ENCODE results near the gene CEP70.
"Not testable (repeated sequence)": the region's sequence is repeated elsewhere in the genome, so short reads cannot be mapped to it uniquely, and the experiment has no call there.

Gene CEP70

GRCh38 chr3:138601661-138602060 lies 7.6 kb upstream of the CEP70 start:
- H3K4me1 Mint-ChIP-seq (ENCODE audit: low read depth): peaks cover 21% of the 10 kb centered on the region
- intact Hi-C loops (cut with micrococcal nuclease); H3K27me3 Mint-ChIP-seq; H3K36me3 Mint-ChIP-seq (ENCODE audit: low read depth); H3K4me3 Mint-ChIP-seq; H3K9me3 Mint-ChIP-seq; H3K27ac Mint-ChIP-seq: not testable (repeated sequence)

GRCh38 chr3:138600100-138600745 lies 6.2 kb upstream of the CEP70 start:
- intact Hi-C loops (cut with micrococcal nuclease): no loop called here
- H3K27me3 Mint-ChIP-seq: peaks cover 8% of the 10 kb centered on the region
- peaks cover 21% of the 10 kb centered on the region for H3K4me1 Mint-ChIP-seq (ENCODE audit: low read depth)
- H3K9me3 Mint-ChIP-seq: peaks cover 6% of the 10 kb centered on the region
- H3K4me3 Mint-ChIP-seq: no peak overlapping the region
- H3K36me3 Mint-ChIP-seq (ENCODE audit: low read depth): no peaks in the 10 kb centered on the region
- no peak overlapping the region for H3K27ac Mint-ChIP-seq

GRCh38 chr3:138598534-138598933 lies 4.5 kb upstream of the CEP70 start:
- Mint-ChIP-seq H3K4me3 (no peak overlapping the region), H3K27ac (no peak overlapping the region), H3K4me1 (ENCODE audit: low read depth) (peaks cover 31% of the 10 kb centered on the region), H3K27me3 (peaks cover 19% of the 10 kb centered on the region), H3K9me3 (peaks cover 6% of the 10 kb centered on the region), H3K36me3 (ENCODE audit: low read depth) (no peaks in the 10 kb centered on the region)
- intact Hi-C loops (cut with micrococcal nuclease): loop anchor here (10.0 kb wide), 1 partner anchor 96 kb away; no protein-coding TSS in a partner anchor

GRCh38 chr3:138597186-138597976 lies 3.3 kb upstream of the CEP70 start:
- H3K4me3 Mint-ChIP-seq: not testable (repeated sequence)

GRCh38 chr3:138594935-138595610 lies 1.0 kb upstream of the CEP70 start:
- Mint-ChIP-seq H3K4me3 (peak overlapping the region; percentile 80), H3K27ac (peak overlapping the region; percentile 64), H3K27me3 (peaks cover 22% of the 10 kb centered on the region), H3K36me3 (ENCODE audit: low read depth) (no peaks in the 10 kb centered on the region), H3K4me1 (ENCODE audit: low read depth) (peaks cover 16% of the 10 kb centered on the region), H3K9me3 (peaks cover 6% of the 10 kb centered on the region)
- intact Hi-C loops (cut with micrococcal nuclease): loop anchor here (1.0 to 10.0 kb wide), 3 partner anchors 100 to 342 kb away; no protein-coding TSS in a partner anchor

More at GRCh38 chr3:138597186-138597976, 3.3 kb upstream of the CEP70 start:
- not testable (repeated sequence) for H3K27ac Mint-ChIP-seq; H3K36me3 Mint-ChIP-seq (ENCODE audit: low read depth); H3K9me3 Mint-ChIP-seq
- intact Hi-C loops (cut with micrococcal nuclease): loop anchor here (10.0 kb wide), 1 partner anchor 97 kb away; no protein-coding TSS in a partner anchor
- H3K4me1 Mint-ChIP-seq (ENCODE audit: low read depth): peaks cover 31% of the 10 kb centered on the region
- H3K27me3 Mint-ChIP-seq: peaks cover 26% of the 10 kb centered on the region

GRCh38 chr3:138593488-138594149 lies 441 bp downstream of the CEP70 start:
- Mint-ChIP-seq H3K4me3 (peak overlapping the region; percentile 80), H3K27ac (no peak overlapping the region), H3K36me3 (ENCODE audit: low read depth) (no peaks in the 10 kb centered on the region), H3K9me3 (peaks cover 4% of the 10 kb centered on the region), H3K4me1 (ENCODE audit: low read depth) (peaks cover 16% of the 10 kb centered on the region), H3K27me3 (peaks cover 22% of the 10 kb centered on the region)
- intact Hi-C loops (cut with micrococcal nuclease): loop anchor here (1.0 to 10.0 kb wide), 3 partner anchors 101 to 344 kb away; no protein-coding TSS in a partner anchor

GRCh38 chr3:138591392-138591791 lies 2.7 kb downstream of the CEP70 start:
- H3K27me3 Mint-ChIP-seq: peaks cover 22% of the 10 kb centered on the region
- H3K36me3 Mint-ChIP-seq (ENCODE audit: low read depth): no peaks in the 10 kb centered on the region
- H3K4me3 Mint-ChIP-seq: no peak overlapping the region
- H3K4me1 Mint-ChIP-seq (ENCODE audit: low read depth): peaks cover 16% of the 10 kb centered on the region
- H3K9me3 Mint-ChIP-seq: no peaks in the 10 kb centered on the region
- intact Hi-C loops (cut with micrococcal nuclease): loop anchor here (5.0 to 10.0 kb wide), 2 partner anchors 103 to 346 kb away; no protein-coding TSS in a partner anchor
- H3K27ac Mint-ChIP-seq: no peak overlapping the region

GRCh38 chr3:138588445-138588844 lies 5.6 kb downstream of the CEP70 start:
- H3K27ac Mint-ChIP-seq: no peak overlapping the region
- H3K4me1 Mint-ChIP-seq (ENCODE audit: low read depth): peaks cover 7% of the 10 kb centered on the region
- H3K36me3 Mint-ChIP-seq (ENCODE audit: low read depth): no peaks in the 10 kb centered on the region
- peaks cover 13% of the 10 kb centered on the region for H3K27me3 Mint-ChIP-seq
- H3K4me3 Mint-ChIP-seq: no peak overlapping the region
- no peaks in the 10 kb centered on the region for H3K9me3 Mint-ChIP-seq
- intact Hi-C loops (cut with micrococcal nuclease): no loop called here

GRCh38 chr3:138587374-138587773 lies 6.7 kb downstream of the CEP70 start:
- Mint-ChIP-seq H3K9me3 (no peaks in the 10 kb centered on the region), H3K4me3 (no peak overlapping the region), H3K27ac (no peak overlapping the region), H3K27me3 (peaks cover 8% of the 10 kb centered on the region), H3K4me1 (ENCODE audit: low read depth) (peaks cover 7% of the 10 kb centered on the region), H3K36me3 (ENCODE audit: low read depth) (no peaks in the 10 kb centered on the region)
- intact Hi-C loops (cut with micrococcal nuclease): no loop called here

- H3K36me3 Mint-ChIP-seq (ENCODE audit: low read depth): no peaks in the 10 kb centered on the region
- H3K4me1 Mint-ChIP-seq (ENCODE audit: low read depth): peaks cover 6% of the 10 kb centered on the region
- peaks cover 10% of the 10 kb centered on the region for H3K9me3 Mint-ChIP-seq
- H3K27ac Mint-ChIP-seq: no peak overlapping the region
- H3K27me3 Mint-ChIP-seq: peaks cover 59% of the 10 kb centered on the region
- no peak overlapping the region for H3K4me3 Mint-ChIP-seq
- intact Hi-C loops (cut with micrococcal nuclease): no loop called here
These were observed 15.0 kb downstream of the CEP70 start for GRCh38 chr3:138578961-138579574.

GRCh38 chr3:138578141-138578540 lies 15.9 kb downstream of the CEP70 start:
- peaks cover 6% of the 10 kb centered on the region for H3K4me1 Mint-ChIP-seq (ENCODE audit: low read depth)

GRCh38 chr3:138573138-138573537 lies 20.9 kb downstream of the CEP70 start:
- Mint-ChIP-seq H3K27me3 (peaks cover 32% of the 10 kb centered on the region), H3K36me3 (ENCODE audit: low read depth) (no peaks in the 10 kb centered on the region), H3K27ac (no peak overlapping the region), H3K4me3 (no peak overlapping the region), H3K9me3 (peaks cover 23% of the 10 kb centered on the region), H3K4me1 (ENCODE audit: low read depth) (peaks cover under 1% of the 10 kb centered on the region)
- intact Hi-C loops (cut with micrococcal nuclease): no loop called here

More at GRCh38 chr3:138578141-138578540, 15.9 kb downstream of the CEP70 start:
- Mint-ChIP-seq H3K27me3 (peaks cover 59% of the 10 kb centered on the region), H3K4me3 (no peak overlapping the region), H3K27ac (no peak overlapping the region), H3K9me3 (peaks cover 19% of the 10 kb centered on the region), H3K36me3 (ENCODE audit: low read depth) (no peaks in the 10 kb centered on the region)
- intact Hi-C loops (cut with micrococcal nuclease): no loop called here

- H3K36me3 Mint-ChIP-seq (ENCODE audit: low read depth); intact Hi-C loops (cut with micrococcal nuclease); H3K27me3 Mint-ChIP-seq; H3K4me3 Mint-ChIP-seq; H3K27ac Mint-ChIP-seq; H3K4me1 Mint-ChIP-seq (ENCODE audit: low read depth): not testable (repeated sequence)
- peaks cover 13% of the 10 kb centered on the region for H3K9me3 Mint-ChIP-seq
These were observed 24.4 kb downstream of the CEP70 start for GRCh38 chr3:138569624-138570023.

Measured in dendritic cell treated with granulocyte-macrophage colony-stimulating factor and Interleukin-4, amounts not matched to agents 40 ng/mL and 50 ng/mL, for 4 days (primary cell).